GM12875 (cell line): ENCODE results near the gene SLC10A7.

Source experiments
- H3K4me3 ChIP-seq: one replicate; pipeline ENCODE4 v1.5.1; 2011; ENCODE audit warnings: low read depth, low read length, control low read depth
- TF ChIP-seq, protein P1 (sequence below): IDR thresholded peaks from 2 replicates; pipeline ENCODE4 v1.5.1; 2011; ENCODE audit warnings: low read depth, mild to moderate bottlenecking, control low read depth, inconsistent platforms, low read length, moderate library complexity, borderline replicate concordance; ENCODE audit not compliant: insufficient read depth

SLC10A7 gene

DNA sequence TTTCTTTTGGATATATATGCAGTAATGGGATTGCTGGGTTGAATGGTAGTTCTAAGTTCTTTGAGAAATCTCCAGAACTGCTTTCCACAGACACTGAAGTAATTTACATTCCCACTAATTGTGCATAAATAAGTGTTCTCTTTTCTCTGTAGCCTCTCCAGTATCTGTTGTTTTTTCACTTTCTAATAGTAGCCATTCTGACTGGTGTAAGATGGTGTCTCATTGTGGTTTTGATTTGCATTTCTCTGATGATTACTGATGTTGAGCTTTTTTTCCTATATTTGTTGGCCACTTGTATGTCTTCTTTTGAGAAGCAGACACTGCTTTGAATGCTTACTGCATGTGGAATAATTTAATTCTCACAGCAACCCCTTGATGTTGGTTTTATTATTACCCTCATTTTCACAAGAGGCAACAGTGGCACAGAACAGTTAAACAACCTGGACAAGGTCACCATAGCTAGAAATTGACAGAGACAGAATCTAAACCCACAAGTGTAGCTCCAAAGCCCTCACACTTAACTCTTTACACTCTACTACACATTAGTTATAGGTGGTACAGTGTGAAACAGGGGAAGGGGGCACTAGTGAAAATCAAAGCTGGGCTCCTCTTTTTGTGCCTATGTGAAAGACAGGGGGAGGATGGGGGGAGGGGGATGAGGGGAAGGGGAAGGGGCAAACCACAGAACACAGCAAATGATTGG, 211.3 kb downstream of the SLC10A7 start:
- TF ChIP-seq, protein P1, sequence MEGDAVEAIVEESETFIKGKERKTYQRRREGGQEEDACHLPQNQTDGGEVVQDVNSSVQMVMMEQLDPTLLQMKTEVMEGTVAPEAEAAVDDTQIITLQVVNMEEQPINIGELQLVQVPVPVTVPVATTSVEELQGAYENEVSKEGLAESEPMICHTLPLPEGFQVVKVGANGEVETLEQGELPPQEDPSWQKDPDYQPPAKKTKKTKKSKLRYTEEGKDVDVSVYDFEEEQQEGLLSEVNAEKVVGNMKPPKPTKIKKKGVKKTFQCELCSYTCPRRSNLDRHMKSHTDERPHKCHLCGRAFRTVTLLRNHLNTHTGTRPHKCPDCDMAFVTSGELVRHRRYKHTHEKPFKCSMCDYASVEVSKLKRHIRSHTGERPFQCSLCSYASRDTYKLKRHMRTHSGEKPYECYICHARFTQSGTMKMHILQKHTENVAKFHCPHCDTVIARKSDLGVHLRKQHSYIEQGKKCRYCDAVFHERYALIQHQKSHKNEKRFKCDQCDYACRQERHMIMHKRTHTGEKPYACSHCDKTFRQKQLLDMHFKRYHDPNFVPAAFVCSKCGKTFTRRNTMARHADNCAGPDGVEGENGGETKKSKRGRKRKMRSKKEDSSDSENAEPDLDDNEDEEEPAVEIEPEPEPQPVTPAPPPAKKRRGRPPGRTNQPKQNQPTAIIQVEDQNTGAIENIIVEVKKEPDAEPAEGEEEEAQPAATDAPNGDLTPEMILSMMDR: no peak
- no peak overlapping the region for H3K4me3 ChIP-seq

DNA sequence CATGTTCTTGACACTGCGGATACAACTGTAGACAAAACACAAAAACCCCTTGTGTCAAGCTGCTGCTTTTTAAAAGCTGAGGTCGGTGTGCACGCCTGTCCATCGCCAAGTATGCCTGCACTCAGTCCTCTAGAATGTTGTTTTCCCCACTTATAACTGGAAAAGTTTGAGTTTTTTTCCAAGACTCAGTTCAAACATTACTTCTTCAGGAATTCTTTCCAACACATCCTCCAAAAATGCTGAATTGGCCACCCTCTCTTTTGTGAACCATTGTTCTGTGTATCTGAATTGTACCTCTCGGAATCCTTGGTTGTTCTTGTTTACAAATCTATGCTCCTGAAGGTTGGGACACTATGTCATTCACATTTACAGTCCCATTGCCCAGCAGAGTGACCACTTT, 212.8 kb downstream of the SLC10A7 start:
- H3K4me3 ChIP-seq: no peak overlapping the region

DNA sequence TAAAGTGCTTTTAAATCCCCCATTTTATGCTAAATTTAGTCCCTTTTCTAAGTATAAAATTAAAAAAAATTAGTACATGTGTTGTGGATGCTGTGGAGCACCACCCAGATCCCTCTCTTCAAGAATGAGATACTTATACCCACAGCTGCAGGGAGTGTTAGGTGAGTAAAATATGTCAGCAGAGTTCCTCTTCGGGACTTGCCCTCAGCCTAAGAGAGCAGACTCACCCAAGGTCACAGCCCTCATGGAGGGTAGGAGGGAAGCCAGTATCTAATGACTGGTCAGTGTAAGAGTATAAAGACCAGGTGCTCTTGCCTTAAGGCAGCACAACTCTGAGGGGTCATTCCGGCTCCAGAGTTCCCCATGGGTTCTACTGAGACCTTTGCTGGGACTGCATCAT, 218.9 kb downstream of the SLC10A7 start:
- TF ChIP-seq, protein P1: no peak
- no peak overlapping the region for H3K4me3 ChIP-seq

More for the DNA sequence above, 212.8 kb downstream of the SLC10A7 start:
- TF ChIP-seq, protein P1: no peak

DNA sequence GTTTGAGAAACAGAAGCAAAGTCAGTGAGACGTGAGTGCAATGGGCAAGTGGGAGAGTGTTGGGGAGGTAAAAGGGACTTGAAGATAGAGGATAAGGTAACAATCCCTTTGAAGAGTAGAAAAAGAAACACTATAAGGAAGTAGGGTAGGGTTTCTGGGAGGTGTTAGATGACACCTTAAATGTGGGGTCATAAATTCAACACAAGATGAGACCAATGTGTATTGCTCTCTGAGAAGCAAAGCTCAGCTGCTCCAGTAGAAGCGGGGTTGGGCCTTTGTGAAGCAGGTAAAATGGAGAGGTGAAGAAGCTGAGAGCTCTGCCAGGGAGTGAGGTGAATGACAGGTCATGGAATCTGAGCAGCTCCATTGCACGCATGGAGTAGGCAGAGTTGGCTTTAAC, 222.1 kb downstream of the SLC10A7 start:
- H3K4me3 ChIP-seq: no peak overlapping the region
- TF ChIP-seq, protein P1: no peak

DNA sequence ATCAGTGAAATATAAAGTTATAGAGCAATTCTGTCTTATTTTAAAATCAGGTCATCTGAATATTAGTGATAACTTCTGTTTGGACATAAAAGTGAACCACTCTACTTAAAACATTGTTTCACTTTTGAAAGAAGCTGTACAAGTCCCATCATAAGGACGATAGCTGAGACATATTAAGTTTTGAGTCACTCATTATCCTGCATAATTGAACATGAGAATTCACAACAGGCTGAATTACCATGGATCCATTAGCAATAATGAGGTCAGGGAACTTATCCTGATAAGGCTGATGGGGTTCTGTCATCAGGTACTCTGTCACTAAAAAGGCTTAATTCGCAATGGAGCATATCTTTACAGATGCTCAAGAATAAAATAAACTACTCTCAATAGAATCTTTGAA, 227.0 kb downstream of the SLC10A7 start:
- TF ChIP-seq, protein P1: no peak
- H3K4me3 ChIP-seq: no peak overlapping the region

DNA sequence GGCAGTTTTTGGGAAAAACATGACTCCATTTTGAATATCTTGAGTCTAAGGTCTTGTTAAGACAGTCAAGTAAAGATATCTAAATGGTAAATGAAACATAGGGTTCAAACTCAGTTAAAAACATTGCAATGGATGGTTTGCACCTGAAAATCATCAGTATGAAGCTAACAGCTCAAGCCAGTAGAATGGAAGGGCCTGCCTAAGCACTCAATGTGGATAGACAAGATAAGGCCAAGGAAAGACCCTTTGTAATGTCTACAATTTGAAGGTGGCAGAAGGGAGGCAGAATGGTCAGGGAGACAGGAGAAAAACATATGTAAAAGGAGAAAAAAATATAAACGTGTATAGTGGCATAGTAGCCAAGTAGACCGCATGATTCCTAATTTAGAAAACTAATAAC, 229.2 kb downstream of the SLC10A7 start:
- no peak overlapping the region for H3K4me3 ChIP-seq
- TF ChIP-seq, protein P1: no peak

DNA sequence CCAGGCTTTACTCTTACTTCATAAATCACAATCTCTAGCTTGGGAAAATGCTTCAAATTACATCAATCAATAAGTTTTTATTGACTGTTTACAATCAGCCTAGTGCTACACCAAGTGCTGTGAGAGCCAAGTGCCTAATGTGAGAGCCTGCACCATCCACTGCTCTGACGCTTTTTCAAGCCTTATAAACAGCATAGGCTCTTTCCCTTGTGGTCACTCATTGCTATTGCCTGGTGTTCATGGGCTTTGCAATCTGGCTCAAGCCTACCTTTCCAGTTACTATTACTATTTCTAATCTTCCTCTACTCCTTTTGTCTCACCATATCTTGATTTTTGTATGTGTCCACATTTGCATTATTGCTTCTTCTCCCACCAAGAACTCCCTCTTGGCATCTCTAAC, 230.4 kb downstream of the SLC10A7 start:
- H3K4me3 ChIP-seq: no peak overlapping the region
- TF ChIP-seq, protein P1: no peak
